NCI-H1417 treated with DMSO at 0.1 percent for 48 hours (cell line): ENCODE data around the gene CDKN1C.

Experiments
- DNase-seq: peaks from one replicate; lab custom pipeline; 2025; lab: John Stamatoyannopoulos, UW

The CDKN1C gene

DNA sequence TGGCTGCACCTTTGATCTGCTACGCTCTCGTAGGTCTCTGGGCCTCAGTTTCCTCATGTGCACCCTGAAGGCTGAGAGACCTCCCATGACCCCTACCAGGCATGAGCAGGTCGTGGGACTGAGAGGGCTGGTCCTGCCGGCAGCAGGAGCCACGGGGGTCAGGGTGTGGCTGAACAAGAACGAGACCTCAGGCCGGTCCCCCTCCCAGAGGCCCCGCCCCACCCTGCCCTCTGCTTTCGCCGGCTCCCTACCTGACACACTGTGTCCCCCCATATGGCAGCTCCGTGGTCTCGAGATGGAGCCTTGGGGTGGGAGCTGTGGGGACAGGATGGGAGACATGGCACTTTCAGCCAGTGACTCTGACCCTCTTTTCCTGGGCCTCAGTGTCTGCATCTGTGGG is 40.6 kb downstream of the CDKN1C start:
- DNase-seq: no peak

DNA sequence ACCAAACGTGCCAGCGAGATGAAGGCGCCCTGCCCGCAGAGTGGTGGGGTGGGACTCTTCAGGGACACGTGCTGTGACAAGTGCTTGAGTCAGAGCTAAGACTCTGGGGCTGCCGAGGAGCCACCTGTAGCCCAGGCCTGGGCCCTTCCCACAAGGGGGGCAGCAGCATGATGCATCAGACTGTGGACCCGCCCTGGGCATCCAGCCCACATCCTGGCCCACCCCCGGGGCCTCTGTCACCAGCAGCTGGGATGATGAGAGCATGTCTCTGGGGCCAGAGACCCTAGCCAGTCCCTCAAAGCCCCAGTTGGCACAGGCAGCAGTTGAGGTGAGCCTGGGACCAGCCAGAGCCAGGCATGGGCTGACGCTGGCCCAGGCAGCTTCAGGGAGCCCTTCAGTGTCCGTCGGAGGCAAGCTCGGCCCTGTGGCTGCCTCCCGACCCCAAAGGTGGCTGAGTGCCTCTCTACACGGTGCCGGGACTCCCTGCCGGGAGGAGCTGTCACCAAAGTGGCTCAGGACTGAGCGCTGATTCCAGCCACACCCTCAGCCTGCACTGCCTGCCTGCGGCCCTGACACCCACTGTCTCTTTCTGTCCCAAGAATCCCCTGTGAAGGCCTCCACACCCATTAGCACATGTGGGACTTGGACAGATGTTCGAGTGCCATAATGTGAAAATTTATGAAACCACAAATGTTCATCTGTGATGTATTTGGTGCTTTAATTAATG is 41.3 kb downstream of the CDKN1C start:
- DNase-seq: no peak

DNA sequence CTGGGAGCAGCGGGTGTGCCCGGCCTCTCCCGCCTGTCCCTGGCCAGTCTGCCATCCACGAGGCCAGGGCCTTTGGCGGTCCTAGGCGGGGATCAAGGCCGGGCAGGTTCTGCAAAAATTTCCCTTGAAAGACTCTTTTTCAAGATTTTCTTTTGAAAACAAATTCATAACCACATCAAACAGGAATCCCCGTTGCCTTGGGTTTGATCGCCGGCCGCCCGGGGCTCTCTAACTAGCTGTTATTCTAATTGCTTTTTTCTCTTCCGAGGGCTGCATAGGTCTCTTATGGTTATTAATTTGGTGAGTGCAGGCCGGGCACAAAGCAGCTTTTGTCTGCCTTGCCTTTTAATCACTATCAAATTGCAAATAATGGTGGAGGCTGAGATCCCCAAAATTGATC is 42.0 kb downstream of the CDKN1C start:
- DNase-seq: no peak

DNA sequence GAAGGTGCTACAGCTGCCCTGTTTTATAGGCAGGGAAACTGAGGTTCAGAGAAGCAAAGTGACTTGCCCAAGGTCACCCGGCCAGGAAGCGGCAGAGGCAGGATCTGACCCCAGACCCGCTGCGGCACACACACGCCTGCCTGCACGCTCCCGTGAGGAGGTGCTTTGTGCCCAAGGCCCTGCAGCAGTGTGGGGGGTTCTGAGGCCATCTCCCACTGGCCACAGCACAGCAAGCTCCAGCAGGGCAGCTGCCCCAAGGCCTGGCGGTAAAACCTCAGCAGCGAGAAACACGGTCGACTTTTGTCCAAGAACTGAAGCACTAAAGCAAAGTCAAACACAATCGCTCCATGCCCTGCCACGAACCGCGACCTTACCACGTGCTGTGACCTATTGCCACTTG is 42.7 kb downstream of the CDKN1C start:
- DNase-seq: no peak

DNA sequence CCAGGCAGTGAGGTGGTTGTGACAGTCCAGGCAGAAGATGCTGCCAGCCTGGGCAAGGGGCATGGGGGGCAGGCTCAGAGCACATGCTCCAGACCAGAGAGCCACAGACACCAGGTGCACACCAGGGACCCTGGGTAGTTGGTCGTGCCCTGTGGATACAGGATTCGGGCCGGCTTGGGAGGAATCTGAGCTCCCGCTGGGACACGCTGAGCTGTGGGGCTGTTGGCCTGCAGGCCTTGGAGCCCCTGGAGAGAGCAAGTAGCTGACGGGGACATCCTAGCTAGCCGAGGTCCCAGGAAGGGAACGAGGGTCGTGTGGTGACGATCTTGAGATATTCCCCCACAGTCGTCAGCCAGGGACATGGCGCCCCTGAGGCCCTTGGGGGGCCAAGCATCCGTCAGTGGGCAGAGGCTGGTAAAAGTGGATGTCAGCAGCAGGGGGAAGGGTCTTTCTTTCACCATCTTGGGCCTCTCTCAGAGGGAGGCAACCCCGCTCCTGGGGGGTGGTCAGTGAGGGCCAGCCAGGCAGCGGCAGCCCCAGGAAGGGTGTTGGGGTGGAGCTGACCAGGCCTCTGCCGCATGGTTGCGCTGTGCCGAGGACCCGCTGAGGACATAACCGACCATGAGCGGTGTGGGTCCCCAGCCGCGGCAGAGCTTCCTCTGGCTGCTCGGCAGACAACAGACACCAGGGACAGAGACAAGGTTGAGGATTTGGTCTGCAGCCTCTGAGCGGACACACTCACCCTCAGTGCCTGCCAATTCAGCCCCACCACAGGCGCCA is 44.0 kb downstream of the CDKN1C start:
- no peak for DNase-seq

DNA sequence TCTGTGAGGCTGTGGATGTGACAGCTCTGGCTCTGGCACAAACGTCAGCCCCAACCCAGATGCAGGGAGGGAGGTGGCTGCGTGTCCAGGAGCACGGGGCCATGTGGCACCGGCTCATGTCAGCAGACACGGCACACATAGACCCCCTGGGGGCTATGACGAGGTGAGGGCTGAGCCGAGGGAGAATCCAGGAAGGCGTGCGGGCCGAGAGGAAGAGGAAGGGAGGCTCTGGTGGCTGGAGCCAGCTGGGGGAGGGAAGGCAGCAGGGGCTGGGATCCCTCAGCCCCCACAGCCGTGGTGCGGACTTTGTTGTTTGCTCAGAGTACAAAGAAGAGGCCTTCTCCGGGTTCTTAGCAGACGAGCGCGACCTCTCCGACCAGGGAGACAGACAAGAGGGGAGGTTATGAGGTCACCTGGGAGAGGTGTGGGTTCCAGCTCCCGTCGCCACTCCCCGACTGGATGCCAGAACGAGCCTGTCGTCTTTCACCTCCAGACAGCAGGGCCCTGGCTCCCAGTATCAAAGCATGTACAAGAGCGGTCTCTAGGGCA is 46.1 kb downstream of the CDKN1C start:
- no peak for DNase-seq

DNA sequence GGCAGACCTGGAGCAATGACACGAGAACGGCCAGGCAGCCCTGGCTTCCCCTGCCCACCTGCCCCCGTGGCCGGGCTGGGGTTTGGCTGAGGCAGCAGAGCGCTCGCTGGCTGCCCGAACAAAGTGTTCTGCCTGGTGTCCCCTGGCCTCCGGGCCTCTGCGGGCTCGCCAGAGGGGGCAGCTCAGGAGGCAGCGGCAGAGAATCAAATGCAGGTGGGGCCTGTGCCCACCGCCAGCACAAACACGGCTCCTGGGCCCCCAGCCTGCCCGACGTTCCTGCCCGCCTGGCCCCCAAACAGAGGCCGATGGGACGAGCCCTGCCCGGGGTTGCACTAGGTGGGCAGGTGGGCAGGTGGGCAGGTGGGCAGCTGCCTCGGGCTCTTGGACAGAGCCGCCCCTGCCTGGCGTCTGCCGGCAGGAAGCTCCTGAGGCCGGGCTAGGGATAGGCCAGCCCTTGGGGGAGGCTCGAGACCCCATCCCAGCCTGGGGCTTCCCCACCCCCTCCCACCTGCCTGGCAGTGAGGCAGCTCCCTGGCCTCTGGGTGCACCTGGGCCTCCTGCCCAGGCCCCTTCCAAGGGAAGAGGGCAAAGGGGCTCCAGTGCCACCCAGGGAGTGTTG is 46.8 kb downstream of the CDKN1C start:
- no peak for DNase-seq

DNA sequence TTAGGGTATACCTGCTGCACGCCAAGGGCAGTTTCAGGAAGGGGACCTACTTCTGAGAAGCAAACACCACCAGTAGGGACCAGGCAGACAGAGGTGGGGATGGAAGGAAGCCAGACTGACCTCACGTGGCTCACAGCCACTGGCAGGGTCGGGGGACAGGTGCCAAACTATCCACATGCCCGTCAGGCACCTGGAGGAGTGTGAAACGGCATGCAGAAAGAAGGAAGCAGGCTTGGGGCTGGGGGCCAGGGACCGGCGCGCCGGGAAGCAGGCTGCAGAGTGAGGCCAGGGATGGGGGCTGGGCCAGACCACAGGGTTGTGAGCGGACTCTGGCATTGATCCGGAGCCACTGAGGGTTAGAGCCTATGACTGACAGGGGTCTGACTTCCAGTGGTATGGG is 47.5 kb downstream of the CDKN1C start:
- DNase-seq: no peak

DNA sequence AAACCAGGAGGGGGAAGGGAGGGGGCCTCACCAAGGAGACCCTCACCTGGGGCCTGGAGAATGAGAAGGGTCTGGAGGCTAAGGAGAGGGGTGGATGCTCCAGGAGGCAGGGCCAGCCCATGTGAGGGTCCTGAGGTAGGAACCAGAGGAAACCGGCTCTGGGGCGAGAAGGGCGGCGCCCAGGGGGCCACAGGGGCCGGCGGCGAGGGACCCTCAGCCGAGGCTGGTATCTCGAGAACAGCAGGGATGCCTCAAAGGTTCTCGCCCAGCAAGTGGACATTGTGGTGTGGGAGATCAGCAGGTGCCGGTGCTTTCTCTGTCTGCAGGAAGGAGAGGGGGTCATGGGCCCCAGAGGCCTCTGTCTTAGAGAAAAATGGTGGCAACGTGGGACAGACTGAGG is 47.9 kb downstream of the CDKN1C start:
- DNase-seq: no peak

DNA sequence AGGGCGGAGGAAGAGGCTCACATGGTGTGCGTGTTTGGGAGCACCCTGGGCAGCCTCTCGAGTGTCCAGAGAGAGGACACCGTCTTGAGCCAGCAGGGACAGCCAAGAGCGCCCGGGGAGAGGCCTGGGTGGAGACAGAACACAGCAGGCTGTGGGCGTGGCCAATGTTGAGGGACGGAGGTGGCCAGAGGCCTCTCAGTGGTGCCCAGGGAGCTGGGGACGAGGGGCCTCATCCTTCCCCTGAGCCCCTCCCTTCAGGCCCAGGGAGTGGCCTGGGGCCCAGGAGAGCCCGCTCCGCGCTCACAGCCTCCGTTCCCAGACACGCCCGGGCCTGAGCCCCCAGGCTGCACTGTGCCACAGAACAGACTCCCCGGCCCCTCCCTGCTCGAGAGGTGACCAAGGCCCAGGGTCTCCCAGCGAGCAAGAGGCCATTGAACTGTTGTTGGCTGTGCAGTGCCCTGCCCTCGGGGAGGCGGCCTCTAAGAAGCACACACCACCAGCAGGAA is 48.4 kb downstream of the CDKN1C start:
- no peak for DNase-seq

DNA sequence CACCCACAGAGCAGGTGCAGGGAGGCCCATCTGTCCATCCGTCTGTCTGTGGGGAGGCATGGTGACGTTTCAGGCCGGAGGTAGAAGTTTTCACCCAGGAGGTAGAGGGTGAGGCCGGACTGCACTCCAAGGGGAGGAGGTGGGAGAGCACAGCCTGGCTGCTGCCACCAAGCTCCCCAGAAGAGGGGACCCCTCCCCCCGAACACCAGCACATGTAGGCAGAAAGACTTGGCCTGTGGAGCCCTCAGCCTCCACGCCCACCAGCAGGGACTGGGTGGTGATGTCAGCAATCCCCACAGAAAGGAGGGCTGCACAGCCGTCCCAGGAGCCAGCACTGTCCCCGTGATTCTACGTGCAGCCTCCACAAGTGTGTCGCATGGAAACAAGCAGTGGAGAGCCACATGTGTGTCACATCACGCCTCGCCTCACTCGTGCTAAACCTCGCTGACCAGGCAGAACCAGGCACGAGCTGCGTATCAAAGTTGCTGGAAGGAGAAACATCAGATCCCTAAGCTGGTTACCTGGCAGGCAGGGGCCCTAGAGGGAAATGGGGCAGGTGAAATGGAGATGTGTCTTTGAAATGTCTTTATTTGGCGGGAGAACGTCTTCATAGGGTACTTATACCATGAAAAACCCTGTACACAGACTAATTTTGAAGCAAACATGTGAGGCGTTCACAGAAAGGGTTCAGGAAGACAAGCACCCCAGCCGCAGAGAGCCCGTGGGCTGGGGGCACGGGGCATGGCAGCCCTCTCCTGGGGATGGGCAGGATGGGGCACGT is 49.1 kb downstream of the CDKN1C start:
- DNase-seq: no peak

DNA sequence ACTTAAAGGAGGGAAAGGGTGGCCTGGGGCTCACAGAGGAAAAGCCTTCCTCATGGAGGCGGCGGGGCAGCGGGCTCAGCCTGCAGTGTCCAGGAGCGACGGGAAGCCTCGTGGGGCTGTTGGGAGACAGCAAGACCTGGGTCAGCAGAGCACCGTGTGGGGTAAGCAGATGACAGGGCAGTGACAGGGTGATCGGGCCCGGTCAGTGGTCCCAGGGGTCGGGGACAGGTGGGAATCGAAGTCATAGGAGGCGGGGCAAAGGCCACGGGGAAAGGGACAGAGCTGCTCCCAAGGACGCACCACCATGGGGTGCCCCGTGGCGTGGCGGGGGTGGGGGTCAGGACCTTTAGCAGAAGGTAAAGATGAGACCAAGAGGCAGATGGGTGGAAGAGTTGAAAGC is 49.8 kb downstream of the CDKN1C start:
- DNase-seq: no peak

DNA sequence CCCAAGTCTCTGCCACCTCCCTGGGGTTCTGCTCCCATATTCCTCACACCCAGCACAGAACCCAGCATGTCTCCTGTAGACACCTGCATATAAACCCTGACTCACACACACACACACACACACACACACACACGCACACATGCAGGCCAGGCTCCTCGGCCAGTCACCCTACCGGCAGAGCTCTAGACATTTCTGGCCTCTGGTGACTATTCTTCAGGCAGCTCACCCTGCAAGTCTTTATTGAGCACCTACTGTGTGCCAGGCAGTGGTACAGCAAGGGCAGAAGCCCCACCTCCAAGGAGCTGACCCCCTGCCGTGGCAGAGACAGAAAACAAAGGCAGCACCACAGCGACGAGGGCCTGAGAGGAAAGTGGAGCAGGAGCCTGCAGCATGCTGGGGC is 50.3 kb downstream of the CDKN1C start:
- no peak for DNase-seq

DNA sequence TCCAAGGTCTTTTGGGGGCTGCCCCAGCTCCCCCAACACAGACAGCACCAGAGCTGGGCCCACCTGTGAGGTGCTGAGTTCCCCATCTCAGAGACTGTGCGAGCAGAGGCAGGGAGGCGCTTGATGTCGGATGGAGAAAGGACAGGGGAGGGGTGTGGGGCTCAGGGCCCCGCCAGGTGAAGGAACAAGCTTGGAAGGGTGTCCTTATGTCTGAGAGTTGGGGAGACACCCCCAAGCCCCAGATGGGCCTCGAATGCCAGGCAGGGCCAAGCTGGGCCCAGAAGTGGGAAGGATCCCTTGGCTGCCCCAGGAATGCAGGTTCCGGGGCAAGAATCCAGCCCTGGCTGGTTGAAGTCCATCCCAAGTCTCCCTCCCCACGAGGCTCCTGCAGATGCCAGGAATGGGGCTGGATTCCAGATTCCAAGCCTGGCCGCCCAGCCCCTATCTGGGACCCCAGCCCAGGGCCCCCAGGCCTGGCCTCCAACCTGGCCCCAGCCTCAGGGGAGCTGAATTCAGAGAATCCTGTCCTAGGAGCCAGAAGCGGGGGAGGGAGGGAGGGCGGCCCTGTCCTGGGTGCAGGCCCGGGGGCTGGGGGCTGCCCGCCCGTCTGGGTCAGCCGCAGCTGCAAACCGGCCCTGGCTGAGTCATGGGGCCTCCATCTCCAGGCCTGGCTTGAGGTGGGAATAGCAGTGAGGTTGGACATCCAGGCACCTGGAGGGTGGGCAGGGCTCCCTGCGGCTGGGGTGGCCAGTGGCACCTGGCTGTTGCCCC is 50.9 kb downstream of the CDKN1C start:
- DNase-seq: no peak

DNA sequence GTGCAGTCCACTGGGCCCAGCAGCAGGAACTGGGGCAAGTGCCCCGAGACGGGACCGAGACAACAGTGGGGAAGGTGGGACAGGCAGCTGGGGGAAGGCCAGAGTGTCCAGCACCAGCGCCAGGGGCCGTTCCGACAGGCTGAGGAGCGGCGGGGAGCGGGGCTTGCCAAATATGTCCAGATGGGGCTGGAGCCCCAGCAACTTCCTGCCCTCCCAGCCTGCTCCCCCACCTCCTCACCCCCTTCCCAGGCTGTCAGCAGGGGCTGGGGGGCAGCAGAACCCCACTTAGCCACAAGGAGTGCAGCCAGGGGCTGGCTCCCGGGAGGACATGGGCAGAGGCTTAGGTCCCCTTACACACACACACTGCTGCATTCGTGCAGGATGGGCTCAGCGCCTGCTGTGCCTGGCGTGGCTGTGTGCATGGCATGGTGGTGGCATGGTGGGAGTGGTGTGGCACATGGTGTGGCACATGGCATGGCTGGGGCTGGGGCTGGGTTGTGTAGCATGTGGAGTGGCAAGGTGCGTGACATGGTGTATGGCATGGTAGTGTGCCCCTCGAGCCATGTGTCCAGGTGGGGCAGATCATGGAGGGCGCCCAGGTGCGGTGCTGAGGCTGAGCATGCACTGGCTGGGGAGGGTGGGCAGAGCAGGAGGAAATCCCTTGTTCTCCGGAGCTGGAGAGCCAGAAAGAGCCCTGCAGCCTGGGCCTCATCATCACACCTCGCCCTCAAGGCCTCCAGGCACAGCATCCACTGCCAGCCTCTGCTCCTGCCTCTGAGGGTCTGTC is 51.7 kb downstream of the CDKN1C start:
- no peak for DNase-seq
